ENCODE measurements around the gene SPINK9.

Gene SPINK9

DNA sequence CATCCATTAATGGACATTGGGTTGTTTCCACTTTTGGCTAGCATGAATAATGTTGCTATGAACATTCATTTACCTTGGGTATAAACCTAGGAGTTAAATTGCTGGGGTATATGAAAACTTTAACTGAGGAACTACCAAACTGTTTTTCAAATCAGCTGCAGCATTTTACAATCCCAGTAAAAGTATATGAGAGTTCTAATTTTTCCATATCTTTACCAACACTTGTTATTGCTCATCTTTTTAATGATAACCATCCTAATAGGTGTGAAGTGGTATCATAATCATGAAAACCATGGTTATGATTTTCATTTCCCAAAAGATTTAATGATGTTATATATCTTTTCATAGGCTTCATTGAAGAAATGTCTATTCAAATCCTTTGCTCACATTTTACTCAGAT lies 32.9 kb downstream of the SPINK9 start:
- DNase-seq (ENCODE audit: low spot score): no peak

GRCh38 chr5:148372166-148372725 lies 36.9 kb downstream of the SPINK9 start:
- no peak for DNase-seq (ENCODE audit: low spot score)

GRCh38 chr5:148372893-148373292 lies 37.5 kb downstream of the SPINK9 start:
- DNase-seq (ENCODE audit: low spot score): no peak

- DNase-seq (ENCODE audit: low spot score): no peak
Measured at GRCh38 chr5:148374690-148375360, 39.5 kb downstream of the SPINK9 start.

GRCh38 chr5:148376198-148376597 lies 40.8 kb downstream of the SPINK9 start:
- DNase-seq (ENCODE audit: low spot score): no peak

- no peak for DNase-seq (ENCODE audit: low spot score)
Measured at GRCh38 chr5:148378670-148379069, 43.3 kb downstream of the SPINK9 start.

DNA sequence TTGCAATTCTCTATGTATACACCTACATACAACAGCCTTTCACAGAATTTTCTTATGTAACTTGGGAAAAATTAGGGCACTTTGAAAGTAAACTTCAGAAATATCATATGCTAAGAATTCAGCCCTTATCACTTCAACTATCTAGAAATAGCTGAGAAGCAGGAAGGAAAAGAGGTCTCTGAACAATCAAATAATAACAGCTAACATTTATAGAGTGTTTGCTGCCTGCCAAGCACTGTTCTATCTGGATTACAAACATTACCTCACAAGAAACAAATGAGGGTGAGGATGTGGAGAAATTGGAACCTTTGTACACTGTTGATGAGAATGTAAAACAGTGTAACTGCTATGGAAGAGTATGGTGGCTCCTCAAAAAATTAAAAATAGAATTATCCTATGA lies 44.0 kb downstream of the SPINK9 start:
- no peak for DNase-seq (ENCODE audit: low spot score)

DNA sequence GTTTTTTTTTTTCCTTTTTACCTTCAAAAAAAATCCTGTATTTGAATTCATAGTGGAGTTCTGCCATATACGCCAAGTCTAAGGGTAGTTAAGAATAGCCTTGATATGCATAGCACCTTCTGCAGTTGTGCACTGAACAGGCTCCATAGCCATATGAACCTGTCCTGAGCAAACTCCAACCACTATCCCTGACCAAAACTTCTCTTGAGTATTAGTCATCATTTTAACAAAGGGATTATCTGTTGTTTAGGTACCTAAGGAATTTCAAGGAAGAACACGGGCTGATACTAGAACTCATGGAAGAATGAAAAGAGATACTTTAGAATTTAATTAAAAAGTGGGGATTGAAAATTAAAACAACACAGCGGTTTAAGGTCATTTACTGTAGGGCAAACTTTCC lies 46.5 kb downstream of the SPINK9 start:
- DNase-seq (ENCODE audit: low spot score): no peak

GRCh38 chr5:148382961-148383360 lies 47.6 kb downstream of the SPINK9 start:
- DNase-seq (ENCODE audit: low spot score): no peak

DNA sequence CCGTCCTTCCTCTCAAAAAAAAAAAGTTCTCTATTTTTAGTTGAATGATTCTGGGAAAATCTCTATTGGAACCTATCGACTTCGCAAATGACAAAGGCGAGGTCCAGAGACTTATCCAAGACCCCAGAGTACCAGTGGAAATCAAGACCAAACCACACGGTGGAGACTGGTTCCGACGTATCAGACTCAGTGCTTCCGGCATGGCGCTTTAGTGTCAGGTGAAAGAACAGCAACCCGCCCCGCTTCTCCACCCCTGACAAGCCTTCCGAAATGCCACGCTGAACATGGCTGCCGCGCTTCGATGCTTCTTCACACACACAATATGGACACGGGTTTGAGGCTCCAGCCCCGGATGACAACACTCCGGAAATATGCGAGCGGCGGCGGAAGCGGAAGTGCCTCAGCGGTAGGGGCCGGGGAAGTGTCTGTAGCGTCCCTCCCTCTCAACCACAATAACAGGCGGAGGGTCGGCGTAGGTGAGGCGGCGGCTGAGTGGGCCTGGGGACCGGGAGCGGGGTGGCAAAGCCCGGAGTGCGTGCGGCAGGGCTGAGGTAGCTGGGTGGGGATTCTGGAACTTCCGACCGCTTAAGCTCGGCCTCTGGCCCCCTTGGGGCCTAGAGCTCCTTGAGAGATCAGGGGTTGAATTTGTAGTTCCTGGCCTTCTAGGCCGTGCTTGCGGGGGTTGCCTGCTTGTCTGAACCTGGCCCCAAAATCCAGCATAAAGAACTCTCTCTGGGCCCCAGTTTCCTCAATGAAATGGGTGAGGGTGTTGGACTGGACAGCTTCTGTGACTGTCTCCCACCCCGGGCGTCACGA lies 48.4 kb downstream of the SPINK9 start, which contains the start of gene FBXO38:
TSS of gene FBXO38 (plus strand) at position 395 of the 816 bp plus-strand sequence. CDS start 10,819 bp downstream, outside the sequence.
- DNase-seq (ENCODE audit: low spot score): peak; percentile 92

GRCh38 chr5:148384380-148384737 lies 49.0 kb downstream of the SPINK9 start:
- DNase-seq (ENCODE audit: low spot score): peak; percentile 19

GRCh38 chr5:148385094-148385493 lies 49.7 kb downstream of the SPINK9 start:
- no peak for DNase-seq (ENCODE audit: low spot score)

- no peak for DNase-seq (ENCODE audit: low spot score)
Measured at GRCh38 chr5:148386041-148386440, 50.7 kb downstream of the SPINK9 start.

DNA sequence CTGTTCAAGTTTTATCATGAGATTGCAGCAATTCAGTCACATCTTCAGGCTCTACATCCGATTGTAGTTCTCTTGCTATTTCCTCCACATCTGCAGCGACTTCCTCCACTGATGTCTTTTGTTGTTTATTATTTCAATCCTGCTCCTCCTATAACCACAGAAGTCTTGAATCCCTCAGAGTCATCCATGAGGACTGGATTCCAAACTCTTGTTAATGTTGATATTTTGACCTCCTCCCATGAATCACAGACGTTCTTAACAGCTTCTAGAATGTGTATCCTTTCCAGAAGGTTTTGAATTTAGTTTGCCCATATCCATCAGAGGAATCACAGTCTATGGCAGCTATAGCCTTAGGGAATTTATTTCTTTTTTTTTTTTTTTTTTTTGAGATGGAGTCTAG lies 52.0 kb downstream of the SPINK9 start:
- no peak for DNase-seq (ENCODE audit: low spot score)

GRCh38 chr5:148388696-148389095 lies 53.3 kb downstream of the SPINK9 start:
- DNase-seq (ENCODE audit: low spot score): no peak
